ENCODE measurements around the gene THBS1.

- TF ChIP-seq CTCF (IDR thresholded peaks at IDR 0.05; ENCODE audit: poor library complexity) = no peak
- no peak for TF ChIP-seq EZH2 (IDR thresholded peaks at IDR 0.05; ENCODE audit: borderline replicate concordance)
Measured at GRCh38 chr15:39586387-39587095, 5.7 kb downstream of the THBS1 start.
